Stromal cell of bone marrow (primary cell): ENCODE data around the gene SLC7A6.

Source experiments
- DNase-seq: peaks from one replicate; pipeline ENCODE4 v3.0.0-alpha.2; 2012; ENCODE audit warnings: low read depth

SLC7A6 gene

DNA sequence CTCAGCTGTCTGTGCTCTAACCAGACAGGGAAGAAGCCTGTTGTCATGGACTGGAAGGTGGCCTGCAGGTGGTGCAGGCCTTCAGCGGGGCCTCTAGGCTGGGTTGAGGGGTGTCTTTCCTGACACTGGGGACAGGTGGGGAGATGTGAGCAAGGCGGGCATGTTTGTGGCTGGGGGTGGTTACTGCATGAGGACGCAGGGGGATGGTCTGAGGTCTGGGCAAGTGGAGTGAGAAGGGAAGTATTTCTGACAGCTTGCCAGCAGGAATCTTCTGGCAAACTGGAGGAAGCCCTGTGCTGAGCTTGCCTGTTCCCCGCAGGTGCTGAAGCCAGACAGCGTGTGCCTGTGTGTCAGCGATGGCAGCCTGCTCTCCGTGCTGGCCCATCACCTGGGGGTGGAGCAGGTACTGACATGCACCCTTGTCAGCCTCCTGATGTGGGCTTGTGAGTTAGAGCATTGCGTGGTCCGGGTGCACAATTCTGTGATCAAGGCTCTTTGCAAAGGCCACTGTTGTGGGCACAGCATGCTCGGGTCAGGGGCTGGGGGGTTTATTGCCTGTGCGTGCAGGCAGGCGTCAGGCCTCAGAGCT, 82.7 kb downstream of the SLC7A6 start:
- DNase-seq, result no peak

DNA sequence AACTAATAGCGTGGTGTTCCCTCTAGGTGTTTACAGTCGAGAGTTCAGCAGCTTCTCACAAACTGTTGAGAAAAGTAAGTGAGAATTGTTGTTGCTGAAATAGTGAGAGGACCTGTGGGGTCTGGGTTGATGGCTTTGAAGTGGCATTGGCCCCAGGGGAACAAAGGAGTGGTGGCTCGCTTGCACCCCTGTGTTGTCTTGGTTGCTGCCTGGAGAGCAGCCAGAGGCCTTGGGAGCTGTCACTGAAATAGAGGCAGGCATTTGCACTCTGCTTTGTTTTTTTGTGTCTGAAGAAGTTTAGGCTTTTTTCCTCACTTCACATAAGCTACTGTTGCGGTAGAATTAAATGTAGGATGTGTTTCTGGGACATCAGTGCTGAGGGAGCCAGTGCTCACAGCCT, 83.3 kb downstream of the SLC7A6 start:
- no peak for DNase-seq

GRCh38 chr16:68348639-68349445, 84.5 kb downstream of the SLC7A6 start:
- DNase-seq, result no peak

GRCh38 chr16:68349838-68350410, 85.6 kb downstream of the SLC7A6 start:
- DNase-seq, result no peak

- no peak for DNase-seq
Measured at GRCh38 chr16:68350813-68351350, 86.6 kb downstream of the SLC7A6 start.
